HCT116 (cell line): ENCODE measurements around the gene GNAO1. TPM values are rescaled to one million over a fixed set of nuclear protein-coding genes. Genes with fewer than 3 reads are reported as not detected.

Experiments
- ATAC-seq: fragments of 200-7000 bp; cut with Tn5 transposase; 2 replicates; pipeline ENCODE4 v1.9.1; 2020; ENCODE audit warnings: mild to moderate bottlenecking, moderate library complexity
- BruUV-seq: library from RNA; stranded (reverse); fragments of 400-500 nt; replicated peaks from 2 replicates; lab custom pipeline; 2021; lab: Mats Ljungman, UMichigan
- CTCF ChIA-PET: fragments of 300-600 bp; sonication (Branson Sonifier 250); formaldehyde crosslinking; loops from one replicate; lab custom pipeline; 2021; ENCODE audit warnings: antibody characterized with exemption; lab: Charles Lee
- POLR2A ChIA-PET: fragments of 300-600, 350-600 bp; sonication (Branson Sonifier 250); formaldehyde crosslinking; loops from one replicate; lab custom pipeline; 2021; ENCODE audit warnings: antibody characterized with exemption; lab: Charles Lee
- RAD21 ChIA-PET, 2 experiments: fragments of 300-600 bp; sonication (Branson Sonifier 250); formaldehyde crosslinking; loops; one replicate each; lab custom pipeline; 2023; ENCODE audit warnings: low total read pairs in 2 of 2; ENCODE audit not compliant: uncharacterized antibody in 2 of 2, unreplicated experiment in 2 of 2, low non-redundant PET in 1 of 2; lab: Charles Lee
- DNase-seq: peaks from one replicate; pipeline ENCODE4 v3.0.0-alpha.2; 2010; ENCODE audit warnings: low read depth, low spot score
- H2AFZ ChIP-seq: fragments of 200-600 bp; shearing (Covaris generic), sonication (generic); 2 replicates; pipeline ENCODE4 v1.6.1; 2017; ENCODE audit warnings: low read depth, mixed run types, mixed read lengths, antibody characterized with exemption, low read length; ENCODE audit not compliant: poor library complexity, severe bottlenecking
- H3K27ac ChIP-seq: 2 replicates; pipeline ENCODE4 v1.5.1; 2012; ENCODE audit warnings: low read depth, low read length
- H3K27me3 ChIP-seq: fragments of 200-600 bp; sonication (generic); 2 replicates; pipeline ENCODE4 v1.6.1; 2016; ENCODE audit warnings: mixed run types, low read length, mixed read lengths; ENCODE audit not compliant: insufficient read depth
- H3K36me3 ChIP-seq, 2 experiments: fragments of 200-500 bp in 1 of 2; fragments of 200-600 bp in 1 of 2; sonication (Bioruptor generic) in 1 of 2; sonication (generic) in 1 of 2; 2 replicates each; pipeline versions ENCODE4 v1.5.1 to v1.6.1; 2014 to 2016; ENCODE audit warnings: low read length in 2 of 2, inconsistent platforms in 1 of 2, mixed read lengths in 1 of 2, mixed run types in 1 of 2; ENCODE audit not compliant: insufficient read depth in 2 of 2, control insufficient read depth in 1 of 2
- H3K4me1 ChIP-seq, 2 experiments: fragments of 200-600 bp in 1 of 2; sonication (generic) in 1 of 2; 2 replicates each; pipeline versions ENCODE4 v1.5.1 to v1.6.1; 2012 to 2017; ENCODE audit warnings: low read length in 2 of 2, inconsistent platforms in 1 of 2, mild to moderate bottlenecking in 1 of 2, mixed read lengths in 1 of 2, mixed run types in 1 of 2, moderate library complexity in 1 of 2; ENCODE audit not compliant: insufficient read depth in 2 of 2, control insufficient read depth in 1 of 2
- H3K4me2 ChIP-seq: fragments of 200-600 bp; sonication (generic); 2 replicates; pipeline ENCODE4 v1.6.1; 2017; ENCODE audit warnings: mixed run types, low read length, mixed read lengths
- H3K4me3 ChIP-seq, 2 experiments: fragments of 200-600 bp in 1 of 2; sonication (generic) in 1 of 2; replicated peaks in 1 of 2; 2 replicates each; pipeline ENCODE4 v1.5.1; 2011 to 2016; ENCODE audit warnings: low read length in 2 of 2, control low read depth in 1 of 2, low read depth in 1 of 2, mild to moderate bottlenecking in 1 of 2, mixed read lengths in 1 of 2, mixed run types in 1 of 2
- H3K79me2 ChIP-seq: fragments of 200-600 bp; sonication (generic); 2 replicates; pipeline ENCODE4 v1.6.1; 2017; ENCODE audit warnings: mild to moderate bottlenecking, mixed run types, low read length, moderate library complexity, mixed read lengths; ENCODE audit not compliant: insufficient read depth
- H3K9ac ChIP-seq: fragments of 200-600 bp; sonication (generic); 2 replicates; pipeline ENCODE4 v1.6.1; 2016; ENCODE audit warnings: low read length, mixed read lengths
- H3K9me2 ChIP-seq: fragments of 200-600 bp; sonication (generic), shearing (Covaris generic); 2 replicates; pipeline ENCODE4 v1.6.1; 2017; ENCODE audit warnings: mixed run types, mild to moderate bottlenecking, moderate library complexity; ENCODE audit not compliant: insufficient read depth
- H3K9me3 ChIP-seq, 2 experiments: fragments of 200-500 bp in 1 of 2; fragments of 200-600 bp in 1 of 2; sonication (Bioruptor generic) in 1 of 2; sonication (generic) in 1 of 2; 2 replicates each; pipeline ENCODE4 v1.6.1; 2014 to 2017; ENCODE audit warnings: low read length in 2 of 2, mixed read lengths in 2 of 2, inconsistent platforms in 1 of 2, low read depth in 1 of 2, mild to moderate bottlenecking in 1 of 2, mixed run types in 1 of 2, moderate library complexity in 1 of 2; ENCODE audit not compliant: control insufficient read depth in 1 of 2, insufficient read depth in 1 of 2
- H4K20me1 ChIP-seq: fragments of 200-600 bp; sonication (generic), shearing (Covaris generic); 2 replicates; pipeline ENCODE4 v1.6.1; 2017; ENCODE audit warnings: mixed run types, mild to moderate bottlenecking, moderate library complexity; ENCODE audit not compliant: insufficient read depth
- CBX3 ChIP-seq: IDR thresholded peaks from 2 replicates; pipeline ENCODE4 v1.6.1; 2012; ENCODE audit warnings: low read depth
- CEBPB ChIP-seq: IDR thresholded peaks from 2 replicates; pipeline ENCODE4 v1.6.1; 2012; ENCODE audit warnings: low read depth
- EGR1 ChIP-seq: IDR thresholded peaks from 2 replicates; pipeline ENCODE4 v1.6.1; 2012; ENCODE audit warnings: low read depth
- EZH2 ChIP-seq: fragments of 200-600 bp; sonication (generic); IDR thresholded peaks from 2 replicates; pipeline ENCODE4 v1.6.1; 2017; ENCODE audit warnings: antibody characterized with exemption, mixed run types
- FOSL1 ChIP-seq: IDR thresholded peaks from 2 replicates; pipeline ENCODE4 v1.6.1; 2012; ENCODE audit warnings: low read depth
- JUND ChIP-seq: IDR thresholded peaks from 2 replicates; pipeline ENCODE4 v1.6.1; 2012
- POLR2A ChIP-seq: IDR thresholded peaks from 2 replicates; pipeline ENCODE4 v1.7.0; 2011; ENCODE audit warnings: borderline replicate concordance; ENCODE audit not compliant: insufficient read depth, insufficient read length; ENCODE audit errors: extremely low read depth
- POLR2AphosphoS5 ChIP-seq: IDR thresholded peaks from 2 replicates; pipeline ENCODE4 v1.6.1; 2011; ENCODE audit warnings: mild to moderate bottlenecking, low read depth, low read length, moderate library complexity
- SIN3A ChIP-seq: IDR thresholded peaks from 2 replicates; pipeline ENCODE4 v1.6.1; 2012; ENCODE audit warnings: low read depth
- SP1 ChIP-seq: IDR thresholded peaks from 2 replicates; pipeline ENCODE4 v1.6.1; 2012; ENCODE audit warnings: low read depth
- SRF ChIP-seq: IDR thresholded peaks from 2 replicates; pipeline ENCODE4 v1.6.1; 2012; ENCODE audit warnings: low read depth
- TCF7L2 ChIP-seq: IDR thresholded peaks from 2 replicates; pipeline ENCODE4 v1.7.0; 2011; ENCODE audit warnings: borderline replicate concordance, inconsistent platforms; ENCODE audit not compliant: insufficient read depth, insufficient read length; ENCODE audit errors: extremely low read depth
- YY1 ChIP-seq: IDR thresholded peaks from 2 replicates; pipeline ENCODE4 v1.6.1; 2011; ENCODE audit warnings: low read length, low read depth, moderate library complexity, mild to moderate bottlenecking; ENCODE audit not compliant: insufficient replicate concordance; ENCODE audit errors: extremely low read depth
- ZFX ChIP-seq: fragments of 450-650 bp; IDR thresholded peaks from 2 replicates; pipeline ENCODE4 v1.6.1; 2017
- ZNF274 ChIP-seq: fragments of 200-500 bp; sonication (Bioruptor generic); IDR thresholded peaks from 2 replicates; pipeline ENCODE4 v1.6.1; 2014; ENCODE audit warnings: mild to moderate bottlenecking, low read depth, low read length, inconsistent platforms
- intact Hi-C: fragments of 100-400 bp; cut with micrococcal nuclease; formaldehyde crosslinking; loops from 2 replicates; pipeline ENCODE4 v1.10.0; 2022
- total RNA-seq: library from RNA; stranded (reverse); gene quantifications from one replicate; pipeline ENCODE4 v1.2.1, GENCODE V29; 2021; ENCODE audit not compliant: unreplicated experiment
- TF ChIP-seq, protein P1 (sequence below): IDR thresholded peaks from 2 replicates; pipeline ENCODE4 v1.6.1; 2012
- TF ChIP-seq, protein P2 (sequence below): IDR thresholded peaks from 2 replicates; pipeline ENCODE4 v1.6.1; 2011; ENCODE audit warnings: mild to moderate bottlenecking, low read length, moderate library complexity; ENCODE audit not compliant: insufficient replicate concordance; ENCODE audit errors: extremely low read depth
- TF ChIP-seq, protein P3 (sequence below), 3 experiments: fragments of 200-600 bp in 1 of 3; sonication (generic) in 1 of 3; IDR thresholded peaks in 2 of 3; conservative IDR thresholded peaks in 1 of 3; 2 replicates each; pipeline ENCODE4 v1.5.1; 2012 to 2017; ENCODE audit warnings: low read depth in 2 of 3, low read length in 2 of 3, antibody characterized with exemption in 1 of 3, borderline replicate concordance in 1 of 3, control low read depth in 1 of 3, mild to moderate bottlenecking in 1 of 3, mixed read lengths in 1 of 3, mixed run types in 1 of 3, moderate library complexity in 1 of 3; ENCODE audit not compliant: insufficient read depth in 1 of 3
- TF ChIP-seq, protein P4 (sequence below): IDR thresholded peaks from 2 replicates; pipeline ENCODE4 v1.6.1; 2012
- TF ChIP-seq, protein P5 (sequence below): IDR thresholded peaks from 2 replicates; pipeline ENCODE4 v1.6.1; 2012; ENCODE audit warnings: low read depth

The GNAO1 gene
- total RNA-seq, 1 experiment from 2014 or later, result 0.12 TPM

DNA sequence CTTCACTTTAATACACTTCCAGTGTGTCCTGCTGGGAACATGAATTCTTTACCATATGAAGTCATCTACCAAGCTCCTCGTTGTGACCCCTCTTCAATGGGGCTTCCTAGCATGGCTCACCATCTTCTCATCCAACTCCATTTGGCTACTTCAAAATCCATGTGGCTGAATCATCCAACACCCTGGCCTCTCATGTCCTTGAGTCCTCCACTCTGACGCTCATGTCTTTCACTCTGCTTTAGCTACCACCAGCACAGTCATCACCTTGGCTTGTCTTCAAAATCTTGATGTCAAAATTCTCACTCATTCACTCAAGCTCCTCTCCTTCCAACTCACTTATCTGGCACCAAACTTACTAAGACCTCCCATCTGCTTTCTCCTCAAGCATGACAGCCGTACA lies 198.3 kb downstream of the GNAO1 start:
- DNase-seq (no peak), ATAC-seq (no peak)
- ChIA-PET CTCF (interaction anchor here (1.2 kb wide), 1 partner anchor 12 kb away, joined by 4 read pairs; no protein-coding TSS in a partner anchor), RAD21 (no interaction called here), POLR2A (no interaction called here)
- no peak overlapping the region for H2AFZ ChIP-seq
- no peak for TF ChIP-seq EGR1
- no peak for TF ChIP-seq SP1
- TF ChIP-seq, protein P1, sequence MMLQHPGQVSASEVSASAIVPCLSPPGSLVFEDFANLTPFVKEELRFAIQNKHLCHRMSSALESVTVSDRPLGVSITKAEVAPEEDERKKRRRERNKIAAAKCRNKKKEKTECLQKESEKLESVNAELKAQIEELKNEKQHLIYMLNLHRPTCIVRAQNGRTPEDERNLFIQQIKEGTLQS, result no peak
- TF ChIP-seq, protein P2, sequence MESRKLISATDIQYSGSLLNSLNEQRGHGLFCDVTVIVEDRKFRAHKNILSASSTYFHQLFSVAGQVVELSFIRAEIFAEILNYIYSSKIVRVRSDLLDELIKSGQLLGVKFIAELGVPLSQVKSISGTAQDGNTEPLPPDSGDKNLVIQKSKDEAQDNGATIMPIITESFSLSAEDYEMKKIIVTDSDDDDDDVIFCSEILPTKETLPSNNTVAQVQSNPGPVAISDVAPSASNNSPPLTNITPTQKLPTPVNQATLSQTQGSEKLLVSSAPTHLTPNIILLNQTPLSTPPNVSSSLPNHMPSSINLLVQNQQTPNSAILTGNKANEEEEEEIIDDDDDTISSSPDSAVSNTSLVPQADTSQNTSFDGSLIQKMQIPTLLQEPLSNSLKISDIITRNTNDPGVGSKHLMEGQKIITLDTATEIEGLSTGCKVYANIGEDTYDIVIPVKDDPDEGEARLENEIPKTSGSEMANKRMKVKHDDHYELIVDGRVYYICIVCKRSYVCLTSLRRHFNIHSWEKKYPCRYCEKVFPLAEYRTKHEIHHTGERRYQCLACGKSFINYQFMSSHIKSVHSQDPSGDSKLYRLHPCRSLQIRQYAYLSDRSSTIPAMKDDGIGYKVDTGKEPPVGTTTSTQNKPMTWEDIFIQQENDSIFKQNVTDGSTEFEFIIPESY, result no peak
- no peak for TF ChIP-seq CEBPB
- no peak for TF ChIP-seq TCF7L2
- TF ChIP-seq SIN3A, result no peak
- no peak for TF ChIP-seq POLR2A
- TF ChIP-seq, protein P3, sequence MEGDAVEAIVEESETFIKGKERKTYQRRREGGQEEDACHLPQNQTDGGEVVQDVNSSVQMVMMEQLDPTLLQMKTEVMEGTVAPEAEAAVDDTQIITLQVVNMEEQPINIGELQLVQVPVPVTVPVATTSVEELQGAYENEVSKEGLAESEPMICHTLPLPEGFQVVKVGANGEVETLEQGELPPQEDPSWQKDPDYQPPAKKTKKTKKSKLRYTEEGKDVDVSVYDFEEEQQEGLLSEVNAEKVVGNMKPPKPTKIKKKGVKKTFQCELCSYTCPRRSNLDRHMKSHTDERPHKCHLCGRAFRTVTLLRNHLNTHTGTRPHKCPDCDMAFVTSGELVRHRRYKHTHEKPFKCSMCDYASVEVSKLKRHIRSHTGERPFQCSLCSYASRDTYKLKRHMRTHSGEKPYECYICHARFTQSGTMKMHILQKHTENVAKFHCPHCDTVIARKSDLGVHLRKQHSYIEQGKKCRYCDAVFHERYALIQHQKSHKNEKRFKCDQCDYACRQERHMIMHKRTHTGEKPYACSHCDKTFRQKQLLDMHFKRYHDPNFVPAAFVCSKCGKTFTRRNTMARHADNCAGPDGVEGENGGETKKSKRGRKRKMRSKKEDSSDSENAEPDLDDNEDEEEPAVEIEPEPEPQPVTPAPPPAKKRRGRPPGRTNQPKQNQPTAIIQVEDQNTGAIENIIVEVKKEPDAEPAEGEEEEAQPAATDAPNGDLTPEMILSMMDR (IDR thresholded peaks at IDR 0.05 in 2 of 3, conservative IDR thresholded peaks at IDR 0.05 in 1 of 3; ENCODE audit: borderline replicate concordance in 1 of 3, insufficient read depth in 1 of 3, low read depth in 2 of 3, low read length in 2 of 3), result no peak
- TF ChIP-seq SRF, result no peak
- no peak for TF ChIP-seq JUND
- TF ChIP-seq ZNF274, result no peak
- no peak for TF ChIP-seq EZH2
- no peak for TF ChIP-seq FOSL1
- no peak for TF ChIP-seq POLR2AphosphoS5
- TF ChIP-seq, protein P4, sequence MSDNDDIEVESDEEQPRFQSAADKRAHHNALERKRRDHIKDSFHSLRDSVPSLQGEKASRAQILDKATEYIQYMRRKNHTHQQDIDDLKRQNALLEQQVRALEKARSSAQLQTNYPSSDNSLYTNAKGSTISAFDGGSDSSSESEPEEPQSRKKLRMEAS, result no peak
- no peak for TF ChIP-seq YY1
- TF ChIP-seq ZFX, result no peak
- no peak for TF ChIP-seq CBX3
- TF ChIP-seq, protein P5, sequence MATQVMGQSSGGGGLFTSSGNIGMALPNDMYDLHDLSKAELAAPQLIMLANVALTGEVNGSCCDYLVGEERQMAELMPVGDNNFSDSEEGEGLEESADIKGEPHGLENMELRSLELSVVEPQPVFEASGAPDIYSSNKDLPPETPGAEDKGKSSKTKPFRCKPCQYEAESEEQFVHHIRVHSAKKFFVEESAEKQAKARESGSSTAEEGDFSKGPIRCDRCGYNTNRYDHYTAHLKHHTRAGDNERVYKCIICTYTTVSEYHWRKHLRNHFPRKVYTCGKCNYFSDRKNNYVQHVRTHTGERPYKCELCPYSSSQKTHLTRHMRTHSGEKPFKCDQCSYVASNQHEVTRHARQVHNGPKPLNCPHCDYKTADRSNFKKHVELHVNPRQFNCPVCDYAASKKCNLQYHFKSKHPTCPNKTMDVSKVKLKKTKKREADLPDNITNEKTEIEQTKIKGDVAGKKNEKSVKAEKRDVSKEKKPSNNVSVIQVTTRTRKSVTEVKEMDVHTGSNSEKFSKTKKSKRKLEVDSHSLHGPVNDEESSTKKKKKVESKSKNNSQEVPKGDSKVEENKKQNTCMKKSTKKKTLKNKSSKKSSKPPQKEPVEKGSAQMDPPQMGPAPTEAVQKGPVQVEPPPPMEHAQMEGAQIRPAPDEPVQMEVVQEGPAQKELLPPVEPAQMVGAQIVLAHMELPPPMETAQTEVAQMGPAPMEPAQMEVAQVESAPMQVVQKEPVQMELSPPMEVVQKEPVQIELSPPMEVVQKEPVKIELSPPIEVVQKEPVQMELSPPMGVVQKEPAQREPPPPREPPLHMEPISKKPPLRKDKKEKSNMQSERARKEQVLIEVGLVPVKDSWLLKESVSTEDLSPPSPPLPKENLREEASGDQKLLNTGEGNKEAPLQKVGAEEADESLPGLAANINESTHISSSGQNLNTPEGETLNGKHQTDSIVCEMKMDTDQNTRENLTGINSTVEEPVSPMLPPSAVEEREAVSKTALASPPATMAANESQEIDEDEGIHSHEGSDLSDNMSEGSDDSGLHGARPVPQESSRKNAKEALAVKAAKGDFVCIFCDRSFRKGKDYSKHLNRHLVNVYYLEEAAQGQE, result no peak
- H3K27ac ChIP-seq, result no peak overlapping the region
- H3K4me1 ChIP-seq, result no peaks in the 10 kb centered on the region
- no TSS peak for BruUV-seq
- H3K4me3 ChIP-seq, result no peak overlapping the region
- no peaks in the 10 kb centered on the region for H3K27me3 ChIP-seq
- H3K9ac ChIP-seq, result no peak overlapping the region
- no peak overlapping the region for H3K4me2 ChIP-seq
- H3K9me2 ChIP-seq, result no peaks in the 10 kb centered on the region
- intact Hi-C loops, result no loop called here
- peaks cover 3% of the 10 kb centered on the region; the same call in 1 of the 2 replicates for H3K79me2 ChIP-seq
- H3K9me3 ChIP-seq, result no peaks in the 10 kb centered on the region
- H3K36me3 ChIP-seq, result peaks cover 10 to 22% of the 10 kb centered on the region in 2 experiments; a peak in 3 of 4 replicates
- no peaks in the 10 kb centered on the region for H4K20me1 ChIP-seq
